Activated B cell treated with CpG ODN at 0.5 μM for 24 hours (primary cell): ENCODE measurements around the gene GAGE2A. TPM values are rescaled to one million over a fixed set of nuclear protein-coding genes. Genes with fewer than 3 reads are reported as not detected.
"Not testable (repeated sequence)": the region's sequence is repeated elsewhere in the genome, so short reads cannot be mapped to it uniquely, and the experiment has no call there.

ENCODE experiments used
- ATAC-seq: fragments of 200-7000 bp; cut with Tn5 transposase; one replicate; pipeline ENCODE4 v1.10.0; 2021; ENCODE audit warnings: low read depth, mild to moderate bottlenecking, moderate library complexity
- CTCF ChIA-PET: fragments of 350-600 bp; sonication (Branson Sonifier 250); formaldehyde crosslinking; loops from one replicate; lab custom pipeline; 2021; ENCODE audit warnings: antibody characterized with exemption; lab: Charles Lee
- POLR2A ChIA-PET: fragments of 350-600 bp; sonication (Branson Sonifier 250); formaldehyde crosslinking; loops from one replicate; lab custom pipeline; 2021; ENCODE audit warnings: antibody characterized with exemption; lab: Charles Lee
- DNase-seq: peaks from one replicate; pipeline ENCODE4 v3.0.0; 2022
- H3K27ac Mint-ChIP-seq: one replicate; pipeline ENCODE4 v1.8.0; 2020; ENCODE audit warnings: mixed read lengths
- H3K27me3 Mint-ChIP-seq: one replicate; pipeline ENCODE4 v1.8.0; 2021; ENCODE audit warnings: mixed read lengths
- H3K36me3 Mint-ChIP-seq: one replicate; pipeline ENCODE4 v1.8.0; 2021; ENCODE audit warnings: low read depth, mixed read lengths
- H3K4me1 Mint-ChIP-seq: one replicate; pipeline ENCODE4 v1.8.0; 2021; ENCODE audit warnings: mixed read lengths
- H3K4me3 Mint-ChIP-seq: one replicate; pipeline ENCODE4 v1.8.0; 2020; ENCODE audit warnings: mild to moderate bottlenecking, mixed read lengths
- H3K9me3 Mint-ChIP-seq: one replicate; pipeline ENCODE4 v1.8.0; 2020; ENCODE audit warnings: mixed read lengths
- intact Hi-C: fragments of 100-400 bp; cut with micrococcal nuclease; formaldehyde crosslinking; loops from one replicate; pipeline ENCODE4 v1.15.1; 2024
- total RNA-seq: library from RNA; stranded (reverse); gene quantifications from 2 replicates; pipeline ENCODE4 v1.2.3, GENCODE V29; 2022

GAGE2A gene, protein sequence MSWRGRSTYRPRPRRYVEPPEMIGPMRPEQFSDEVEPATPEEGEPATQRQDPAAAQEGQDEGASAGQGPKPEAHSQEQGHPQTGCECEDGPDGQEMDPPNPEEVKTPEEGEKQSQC
- total RNA-seq = not detected in 2 replicates

DNA sequence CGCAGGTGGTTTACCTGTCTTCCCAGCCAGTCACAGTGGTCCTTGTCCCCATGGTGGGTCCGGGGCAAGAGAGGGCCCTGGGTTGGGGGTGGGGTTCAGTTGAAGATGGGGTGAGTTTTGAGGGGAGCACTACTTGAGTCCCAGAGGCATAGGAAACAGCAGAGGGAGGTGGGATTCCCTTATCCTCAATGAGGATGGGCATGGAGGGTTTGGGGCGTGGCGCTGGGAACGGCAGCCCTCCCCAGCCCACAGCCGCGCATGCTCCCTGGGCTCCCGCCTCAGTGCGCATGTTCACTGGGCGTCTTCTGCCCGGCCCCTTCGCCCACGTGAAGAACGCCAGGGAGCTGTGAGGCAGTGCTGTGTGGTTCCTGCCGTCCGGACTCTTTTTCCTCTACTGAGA lies at the start of gene GAGE2A:
Gene GAGE2A, plus strand, starts transcription at position 301 of the 400 bp plus-strand sequence. CDS start 1,155 bp downstream, outside the sequence.
- H3K4me1 Mint-ChIP-seq, CTCF ChIA-PET, H3K9me3 Mint-ChIP-seq, POLR2A ChIA-PET, H3K27ac Mint-ChIP-seq, DNase-seq, H3K4me3 Mint-ChIP-seq, H3K36me3 Mint-ChIP-seq, H3K27me3 Mint-ChIP-seq, ATAC-seq, intact Hi-C loops: not testable (repeated sequence)

GRCh38 chrX:49541433-49541832 lies 47.9 kb upstream of the GAGE2A start, which contains the start of gene GAGE12D:
GAGE12D (plus strand) TSS chrX:49541733; CDS start chrX:49542888, 1,155 bp downstream.
- POLR2A ChIA-PET, intact Hi-C loops, H3K9me3 Mint-ChIP-seq, H3K27me3 Mint-ChIP-seq, H3K4me3 Mint-ChIP-seq, H3K4me1 Mint-ChIP-seq, ATAC-seq, DNase-seq, CTCF ChIA-PET, H3K27ac Mint-ChIP-seq, H3K36me3 Mint-ChIP-seq: not testable (repeated sequence)

DNA sequence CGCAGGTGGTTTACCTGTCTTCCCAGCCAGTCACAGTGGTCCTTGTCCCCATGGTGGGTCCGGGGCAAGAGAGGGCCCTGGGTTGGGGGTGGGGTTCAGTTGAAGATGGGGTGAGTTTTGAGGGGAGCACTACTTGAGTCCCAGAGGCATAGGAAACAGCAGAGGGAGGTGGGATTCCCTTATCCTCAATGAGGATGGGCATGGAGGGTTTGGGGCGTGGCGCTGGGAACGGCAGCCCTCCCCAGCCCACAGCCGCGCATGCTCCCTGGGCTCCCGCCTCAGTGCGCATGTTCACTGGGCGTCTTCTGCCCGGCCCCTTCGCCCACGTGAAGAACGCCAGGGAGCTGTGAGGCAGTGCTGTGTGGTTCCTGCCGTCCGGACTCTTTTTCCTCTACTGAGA lies 38.3 kb upstream of the GAGE2A start, which contains the start of gene GAGE12E:
Gene GAGE12E, plus strand, starts transcription at position 301 of the 400 bp plus-strand sequence. CDS start 1,155 bp downstream, outside the sequence.
- CTCF ChIA-PET, H3K4me3 Mint-ChIP-seq, DNase-seq, H3K27me3 Mint-ChIP-seq, H3K36me3 Mint-ChIP-seq, ATAC-seq, H3K9me3 Mint-ChIP-seq, H3K27ac Mint-ChIP-seq, H3K4me1 Mint-ChIP-seq, POLR2A ChIA-PET, intact Hi-C loops: not testable (repeated sequence)

GRCh38 chrX:49560542-49560941 lies 28.8 kb upstream of the GAGE2A start, which contains the start of gene GAGE12F:
GAGE12F (plus strand) TSS chrX:49560842; CDS start chrX:49561997, 1,155 bp downstream.
- H3K36me3 Mint-ChIP-seq, H3K4me1 Mint-ChIP-seq, intact Hi-C loops, CTCF ChIA-PET, POLR2A ChIA-PET, DNase-seq, ATAC-seq, H3K4me3 Mint-ChIP-seq, H3K27ac Mint-ChIP-seq, H3K9me3 Mint-ChIP-seq, H3K27me3 Mint-ChIP-seq: not testable (repeated sequence)

- H3K4me1 Mint-ChIP-seq, DNase-seq, intact Hi-C loops, H3K4me3 Mint-ChIP-seq, H3K27ac Mint-ChIP-seq, POLR2A ChIA-PET, H3K9me3 Mint-ChIP-seq, CTCF ChIA-PET, H3K36me3 Mint-ChIP-seq, H3K27me3 Mint-ChIP-seq, ATAC-seq: not testable (repeated sequence)
These were observed 20.6 kb upstream of the GAGE2A start for GRCh38 chrX:49568728-49569127.

DNA sequence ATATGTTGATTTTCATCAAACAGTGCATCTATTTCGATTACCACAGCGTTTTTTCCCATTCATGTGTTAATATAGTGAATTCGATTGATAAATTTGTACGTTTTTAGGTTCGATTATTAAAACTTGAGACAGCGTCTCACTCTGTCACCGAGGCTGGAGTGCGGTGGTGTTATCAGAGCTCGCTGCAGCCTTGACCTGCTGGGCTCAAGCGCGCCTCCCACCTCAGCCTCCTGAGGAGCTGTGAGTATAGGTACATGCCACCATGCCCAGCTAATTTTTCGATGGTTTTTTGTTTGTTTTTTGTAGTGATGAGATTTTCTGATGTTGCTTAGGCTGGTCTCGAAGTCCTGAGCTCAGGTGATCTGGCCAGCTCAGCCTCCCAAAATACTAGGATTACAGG lies 20.1 kb upstream of the GAGE2A start:
- H3K27ac Mint-ChIP-seq, intact Hi-C loops, DNase-seq, H3K27me3 Mint-ChIP-seq, H3K4me3 Mint-ChIP-seq, POLR2A ChIA-PET, ATAC-seq, H3K4me1 Mint-ChIP-seq, H3K9me3 Mint-ChIP-seq, H3K36me3 Mint-ChIP-seq, CTCF ChIA-PET: not testable (repeated sequence)

GRCh38 chrX:49570100-49570499 lies 19.2 kb upstream of the GAGE2A start, which contains the start of gene GAGE12G:
GAGE12G (plus strand) TSS chrX:49570400; CDS start chrX:49571555, 1,155 bp downstream.
- H3K36me3 Mint-ChIP-seq, H3K4me1 Mint-ChIP-seq, CTCF ChIA-PET, POLR2A ChIA-PET, H3K27me3 Mint-ChIP-seq, ATAC-seq, H3K4me3 Mint-ChIP-seq, H3K9me3 Mint-ChIP-seq, intact Hi-C loops, DNase-seq, H3K27ac Mint-ChIP-seq: not testable (repeated sequence)

DNA sequence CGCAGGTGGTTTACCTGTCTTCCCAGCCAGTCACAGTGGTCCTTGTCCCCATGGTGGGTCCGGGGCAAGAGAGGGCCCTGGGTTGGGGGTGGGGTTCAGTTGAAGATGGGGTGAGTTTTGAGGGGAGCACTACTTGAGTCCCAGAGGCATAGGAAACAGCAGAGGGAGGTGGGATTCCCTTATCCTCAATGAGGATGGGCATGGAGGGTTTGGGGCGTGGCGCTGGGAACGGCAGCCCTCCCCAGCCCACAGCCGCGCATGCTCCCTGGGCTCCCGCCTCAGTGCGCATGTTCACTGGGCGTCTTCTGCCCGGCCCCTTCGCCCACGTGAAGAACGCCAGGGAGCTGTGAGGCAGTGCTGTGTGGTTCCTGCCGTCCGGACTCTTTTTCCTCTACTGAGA lies 9.6 kb upstream of the GAGE2A start, which contains the start of gene GAGE12H:
Gene GAGE12H, plus strand, starts transcription at position 301 of the 400 bp plus-strand sequence. CDS start 1,155 bp downstream, outside the sequence.
- H3K27ac Mint-ChIP-seq, H3K27me3 Mint-ChIP-seq, H3K4me1 Mint-ChIP-seq, CTCF ChIA-PET, ATAC-seq, H3K9me3 Mint-ChIP-seq, DNase-seq, H3K36me3 Mint-ChIP-seq, POLR2A ChIA-PET, H3K4me3 Mint-ChIP-seq, intact Hi-C loops: not testable (repeated sequence)

DNA sequence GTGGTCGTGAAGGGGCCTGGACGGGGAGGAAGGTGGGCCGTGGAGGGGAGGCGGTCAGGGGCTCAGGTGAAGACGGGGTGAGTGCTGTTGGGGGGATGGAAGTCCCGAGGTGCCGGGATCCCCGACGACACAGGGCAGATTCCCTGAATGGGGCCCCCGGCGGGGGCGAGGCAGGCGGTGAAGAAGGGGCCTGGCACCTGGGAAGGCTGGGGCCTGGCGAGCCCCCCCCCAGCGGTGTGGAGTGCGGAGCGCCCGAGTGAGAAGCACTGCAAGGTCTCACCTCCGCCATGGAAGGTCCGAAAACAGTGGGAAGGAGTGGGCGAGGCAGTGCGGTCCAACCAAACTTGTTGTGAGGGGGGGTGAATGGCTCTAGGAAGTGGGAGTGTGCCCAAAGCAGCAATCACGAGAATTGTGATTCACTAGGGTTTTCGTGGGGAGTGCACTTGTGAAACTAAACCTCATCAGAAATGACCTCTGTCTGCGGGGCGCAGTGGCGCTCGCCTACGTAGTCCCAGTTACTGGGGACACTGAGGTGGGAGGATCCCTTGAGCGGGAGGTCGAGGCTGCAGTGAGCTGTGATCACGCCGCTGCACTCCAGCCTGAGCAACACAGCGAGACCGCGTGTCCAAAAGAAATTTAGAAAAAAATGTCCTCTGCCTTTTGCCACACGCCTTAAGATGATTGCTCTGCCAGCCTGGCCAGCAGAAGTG lies 628 bp downstream of the GAGE2A start:
- H3K4me1 Mint-ChIP-seq, H3K9me3 Mint-ChIP-seq, H3K4me3 Mint-ChIP-seq, H3K36me3 Mint-ChIP-seq, ATAC-seq, intact Hi-C loops, H3K27ac Mint-ChIP-seq, POLR2A ChIA-PET, H3K27me3 Mint-ChIP-seq, CTCF ChIA-PET, DNase-seq: not testable (repeated sequence)

GRCh38 chrX:49590488-49590887 lies 1.2 kb downstream of the GAGE2A start:
- ATAC-seq, H3K4me3 Mint-ChIP-seq, H3K27me3 Mint-ChIP-seq, H3K4me1 Mint-ChIP-seq, CTCF ChIA-PET, DNase-seq, intact Hi-C loops, H3K36me3 Mint-ChIP-seq, H3K27ac Mint-ChIP-seq, H3K9me3 Mint-ChIP-seq, POLR2A ChIA-PET: not testable (repeated sequence)

GRCh38 chrX:49598720-49599119 lies 9.4 kb downstream of the GAGE2A start, which contains the start of gene GAGE1:
GAGE1 (plus strand) TSS chrX:49599020; CDS start chrX:49600175, 1,155 bp downstream.
- H3K4me3 Mint-ChIP-seq, H3K27ac Mint-ChIP-seq, intact Hi-C loops, CTCF ChIA-PET, POLR2A ChIA-PET, H3K36me3 Mint-ChIP-seq, ATAC-seq, DNase-seq, H3K4me1 Mint-ChIP-seq, H3K9me3 Mint-ChIP-seq, H3K27me3 Mint-ChIP-seq: not testable (repeated sequence)
